NK-92 (cell line): ENCODE results near the gene MRPL20.
"Not testable (repeated sequence)": the region's sequence is repeated elsewhere in the genome, so short reads cannot be mapped to it uniquely, and the experiment has no call there.

Experiments
- DNase-seq: peaks from one replicate; lab custom pipeline; 2025; ENCODE audit not compliant: unreplicated experiment; lab: John Stamatoyannopoulos, UW

Gene MRPL20

GRCh38 chr1:1406821-1407635, at the start of gene MRPL20:
TSS of gene MRPL20 (minus strand) at chr1:1407293. CDS start at chr1:1407217, 76 bp downstream.
- peak; percentile 75 for DNase-seq

GRCh38 chr1:1456683-1457255, 49.7 kb upstream of the MRPL20 start:
- not testable (repeated sequence) for DNase-seq

GRCh38 chr1:1455934-1456333, 48.8 kb upstream of the MRPL20 start:
- DNase-seq, result not testable (repeated sequence)

GRCh38 chr1:1455366-1455884, 48.3 kb upstream of the MRPL20 start:
- DNase-seq, result no peak

- DNase-seq, result not testable (repeated sequence)
Measured at GRCh38 chr1:1454286-1455056, 47.4 kb upstream of the MRPL20 start.

GRCh38 chr1:1452882-1453281, 45.8 kb upstream of the MRPL20 start:
- DNase-seq, result no peak

- DNase-seq, result not testable (repeated sequence)
Measured at GRCh38 chr1:1452365-1452739, 45.3 kb upstream of the MRPL20 start.

GRCh38 chr1:1451696-1452364, 44.7 kb upstream of the MRPL20 start:
- no peak for DNase-seq

- not testable (repeated sequence) for DNase-seq
Measured at GRCh38 chr1:1450616-1451015, 43.5 kb upstream of the MRPL20 start.

- DNase-seq, result no peak
Measured at GRCh38 chr1:1449099-1449739, 42.1 kb upstream of the MRPL20 start, which contains the start of gene ATAD3C. TSS of gene ATAD3C (plus strand) at chr1:1449689. CDS start at chr1:1450684, 995 bp downstream.

- not testable (repeated sequence) for DNase-seq
Measured at GRCh38 chr1:1446631-1447030, 39.5 kb upstream of the MRPL20 start.

- no peak for DNase-seq
Measured at GRCh38 chr1:1442069-1442770, 35.1 kb upstream of the MRPL20 start.

- no peak for DNase-seq
Measured at GRCh38 chr1:1441002-1441888, 34.2 kb upstream of the MRPL20 start.

- no peak for DNase-seq
Measured at GRCh38 chr1:1440262-1441001, 33.3 kb upstream of the MRPL20 start.

GRCh38 chr1:1439546-1440261, 32.6 kb upstream of the MRPL20 start:
- DNase-seq, result no peak

- no peak for DNase-seq
Measured at GRCh38 chr1:1438531-1439381, 31.7 kb upstream of the MRPL20 start.
